Neural progenitor cell (in vitro differentiated cells): ENCODE results near the gene SLC35A5. TPM values are rescaled to one million over a fixed set of nuclear protein-coding genes. Genes with fewer than 3 reads are reported as not detected.

Source experiments
- DNase-seq: peaks from one replicate; pipeline ENCODE4 v3.0.0-alpha.2; 2016; ENCODE audit warnings: low spot score
- H2AFZ ChIP-seq: fragments of 200-600 bp; sonication (generic); replicated peaks from 2 replicates; pipeline ENCODE4 v1.6.1; 2016; ENCODE audit warnings: antibody characterized with exemption
- H3F3A ChIP-seq: fragments of 200-600 bp; sonication (generic); 2 replicates; pipeline ENCODE4 v1.6.1; 2016; ENCODE audit warnings: antibody characterized with exemption, low read depth
- H3K27ac ChIP-seq: fragments of 200-600 bp; sonication (generic); 2 replicates; pipeline ENCODE4 v1.5.1; 2016; ENCODE audit warnings: mild to moderate bottlenecking
- H3K27me3 ChIP-seq: fragments of 200-600 bp; sonication (generic); 2 replicates; pipeline ENCODE4 v1.6.1; 2016; ENCODE audit warnings: mild to moderate bottlenecking, moderate library complexity
- H3K36me3 ChIP-seq: fragments of 200-600 bp; sonication (generic); 2 replicates; pipeline ENCODE4 v1.5.1; 2016
- H3K4me1 ChIP-seq: fragments of 200-600 bp; sonication (generic); 2 replicates; pipeline ENCODE4 v1.6.1; 2016; ENCODE audit warnings: mixed run types
- H3K4me2 ChIP-seq: fragments of 200-600 bp; sonication (generic); 2 replicates; pipeline ENCODE4 v1.6.1; 2016
- H3K4me3 ChIP-seq: fragments of 200-600 bp; sonication (generic); 2 replicates; pipeline ENCODE4 v1.5.1; 2016
- H3K79me2 ChIP-seq: fragments of 200-600 bp; sonication (generic); 2 replicates; pipeline ENCODE4 v1.6.1; 2016; ENCODE audit warnings: low read depth
- H3K9ac ChIP-seq: fragments of 200-600 bp; sonication (generic); 2 replicates; pipeline ENCODE4 v1.6.1; 2016
- H3K9me3 ChIP-seq: fragments of 200-600 bp; sonication (generic); 2 replicates; pipeline ENCODE4 v1.5.1; 2016; ENCODE audit warnings: low read depth
- H4K20me1 ChIP-seq: fragments of 200-600 bp; sonication (generic); 2 replicates; pipeline ENCODE4 v1.6.1; 2016; ENCODE audit warnings: low read depth
- H3K27ac Mint-ChIP-seq: 3 replicates; pipeline ENCODE4 v1.8.0; 2021; ENCODE audit warnings: mixed read lengths
- H3K27me3 Mint-ChIP-seq: 2 replicates; pipeline ENCODE4 v1.8.0; 2022; ENCODE audit warnings: low read depth, mild to moderate bottlenecking, inconsistent platforms, moderate library complexity, mixed read lengths; ENCODE audit not compliant: insufficient read depth
- H3K36me3 Mint-ChIP-seq: 3 replicates; pipeline ENCODE4 v1.8.0; 2021; ENCODE audit warnings: mixed read lengths
- H3K4me1 Mint-ChIP-seq: 3 replicates; pipeline ENCODE4 v1.8.0; 2021; ENCODE audit warnings: mixed read lengths
- H3K4me3 Mint-ChIP-seq: 3 replicates; pipeline ENCODE4 v1.8.0; 2021; ENCODE audit warnings: mild to moderate bottlenecking, moderate library complexity, mixed read lengths
- H3K9me3 Mint-ChIP-seq: 3 replicates; pipeline ENCODE4 v1.8.0; 2020; ENCODE audit warnings: mixed read lengths
- CTCF ChIP-seq: fragments of 200-600 bp; sonication (generic); IDR thresholded peaks from 2 replicates; pipeline ENCODE4 v1.5.1; 2017; ENCODE audit warnings: antibody characterized with exemption, mild to moderate bottlenecking
- EZH2 ChIP-seq: fragments of 200-600 bp; sonication (generic); IDR thresholded peaks from 2 replicates; pipeline ENCODE4 v1.6.1; 2017; ENCODE audit warnings: antibody characterized with exemption, mild to moderate bottlenecking, moderate library complexity
- EZH2phosphoT487 ChIP-seq: fragments of 200-600 bp; sonication (generic); IDR thresholded peaks from 2 replicates; pipeline ENCODE4 v1.6.1; 2017; ENCODE audit warnings: antibody characterized with exemption
- total RNA-seq: library from RNA; depleted of rRNA; stranded (reverse); fragments of >200 nt; gene quantifications from 2 replicates; pipeline ENCODE4 v1.2.3, GENCODE V29; 2015; ENCODE audit warnings: low replicate concordance

The SLC35A5 gene
- total RNA-seq, 1 donor from 2014 or later = 59.7 TPM

GRCh38 chr3:112631257-112631656 lies 69.4 kb downstream of the SLC35A5 start:
- peaks cover 54% of the 10 kb centered on the region for H3K4me1 Mint-ChIP-seq
- no peaks in the 10 kb centered on the region for H4K20me1 ChIP-seq

DNA sequence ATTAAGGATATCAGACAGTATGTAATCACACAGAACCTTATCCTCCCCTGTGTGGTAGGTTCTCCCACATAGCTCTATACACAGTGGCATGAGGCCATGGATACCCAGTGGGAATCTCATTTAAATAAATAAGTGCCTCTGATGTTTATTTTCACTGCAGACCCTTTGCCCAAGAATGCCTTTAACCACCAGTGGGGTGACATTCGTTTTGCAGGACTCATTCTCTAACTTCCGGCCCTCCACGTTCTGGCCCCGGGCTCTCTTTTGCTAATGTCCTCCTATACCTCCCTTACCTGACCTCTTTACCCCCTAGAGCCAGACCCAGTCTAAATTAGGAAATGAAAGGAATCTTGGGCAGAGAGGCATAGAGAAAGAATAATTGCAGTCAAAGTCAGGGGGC lies 70.8 kb downstream of the SLC35A5 start:
- Histone ChIP-seq H3F3A (peaks cover 41% of the 10 kb centered on the region), H3K27me3 (no peaks in the 10 kb centered on the region), H3K79me2 (no peaks in the 10 kb centered on the region), H2AFZ (no peak overlapping the region), H4K20me1 (no peaks in the 10 kb centered on the region), H3K4me2 (peak overlapping the region; percentile 60), H3K9me3 (no peaks in the 10 kb centered on the region), H3K9ac (no peak overlapping the region), H3K4me1 (peaks cover 59% of the 10 kb centered on the region), H3K36me3 (no peaks in the 10 kb centered on the region), H3K4me3 (no peak overlapping the region), H3K27ac (peak overlapping the region; percentile 9)
- no peak for DNase-seq
- Mint-ChIP-seq H3K27ac (peak overlapping the region; percentile 54), H3K4me1 (peaks cover 67% of the 10 kb centered on the region), H3K36me3 (peaks cover 25% of the 10 kb centered on the region), H3K9me3 (peaks cover 13% of the 10 kb centered on the region), H3K27me3 (no peaks in the 10 kb centered on the region), H3K4me3 (peak overlapping the region; percentile 56)
- TF ChIP-seq EZH2phosphoT487 = no peak
- TF ChIP-seq EZH2 = no peak
- TF ChIP-seq CTCF = no peak

More at GRCh38 chr3:112631257-112631656, 69.4 kb downstream of the SLC35A5 start:
- Mint-ChIP-seq H3K36me3 (peaks cover 11% of the 10 kb centered on the region), H3K27me3 (no peaks in the 10 kb centered on the region), H3K27ac (peak overlapping the region; percentile 80), H3K9me3 (peaks cover 1% of the 10 kb centered on the region), H3K4me3 (no peak overlapping the region)
- Histone ChIP-seq H3F3A (peaks cover 41% of the 10 kb centered on the region), H3K36me3 (no peaks in the 10 kb centered on the region), H3K4me3 (no peak overlapping the region), H3K27ac (no peak overlapping the region), H3K27me3 (no peaks in the 10 kb centered on the region), H3K4me2 (peak overlapping the region; percentile 60), H3K79me2 (no peaks in the 10 kb centered on the region), H2AFZ (peak overlapping the region; percentile 5), H3K4me1 (peaks cover 59% of the 10 kb centered on the region), H3K9me3 (no peaks in the 10 kb centered on the region), H3K9ac (no peak overlapping the region)
- no peak for DNase-seq
- TF ChIP-seq EZH2 = no peak
- no peak for TF ChIP-seq CTCF
- no peak for TF ChIP-seq EZH2phosphoT487

- H3K27ac Mint-ChIP-seq = peak overlapping the region; percentile 27
- Histone ChIP-seq H3K79me2 (no peaks in the 10 kb centered on the region), H3K9ac (no peak overlapping the region)
These were observed 71.3 kb downstream of the SLC35A5 start for GRCh38 chr3:112633191-112633590.

More at GRCh38 chr3:112633191-112633590, 71.3 kb downstream of the SLC35A5 start:
- TF ChIP-seq CTCF (no peak), EZH2phosphoT487 (no peak), EZH2 (no peak)
- Histone ChIP-seq H3K27ac (peak overlapping the region; percentile 67), H3F3A (peaks cover 41% of the 10 kb centered on the region), H3K4me3 (peak overlapping the region; percentile 2), H3K4me1 (peaks cover 54% of the 10 kb centered on the region), H2AFZ (no peak overlapping the region), H3K27me3 (no peaks in the 10 kb centered on the region), H3K4me2 (peak overlapping the region; percentile 60), H3K36me3 (no peaks in the 10 kb centered on the region), H3K9me3 (no peaks in the 10 kb centered on the region), H4K20me1 (no peaks in the 10 kb centered on the region)
- no peaks in the 10 kb centered on the region for H3K27me3 Mint-ChIP-seq
- DNase-seq = peak; percentile 55
- H3K4me3 Mint-ChIP-seq = no peak overlapping the region
- peaks cover 29% of the 10 kb centered on the region for H3K36me3 Mint-ChIP-seq
- peaks cover 19% of the 10 kb centered on the region for H3K9me3 Mint-ChIP-seq
- H3K4me1 Mint-ChIP-seq = peaks cover 70% of the 10 kb centered on the region
